Coronary artery (tissue), 2 donors: Measurements from ENCODE around the gene AIF1.
A peak's percentile ranks its signal among the peaks of the same experiment; 100 is the strongest.

Source experiments
- DNase-seq: peaks from one replicate; pipeline ENCODE4 v3.0.0-alpha.2; 2017; ENCODE audit warnings: low spot score
- H3K27ac ChIP-seq, 2 donors: fragments of 200-600 bp; sonication (generic); one replicate each; pipeline ENCODE4 v1.5.1; 2016 to 2019
- H3K4me3 ChIP-seq: fragments of 200-600 bp; sonication (generic); 2 replicates; pipeline ENCODE4 v1.5.1; 2016; ENCODE audit warnings: mild to moderate bottlenecking, moderate library complexity
- CTCF ChIP-seq: fragments of 200-600 bp; sonication (generic); IDR thresholded peaks from one replicate; pipeline ENCODE4 v1.5.1; 2019; ENCODE audit warnings: antibody characterized with exemption

AIF1 gene

GRCh38 chr6:31617010-31617409 lies 2.0 kb downstream of the AIF1 start:
- H3K4me3 ChIP-seq, result no peak overlapping the region
- DNase-seq, result no peak
- TF ChIP-seq CTCF, result no peak
- H3K27ac ChIP-seq, result no peak overlapping the region

GRCh38 chr6:31619805-31620585 lies 5.0 kb downstream of the AIF1 start:
- TF ChIP-seq CTCF, result no peak
- DNase-seq, result peak; percentile 99
- Histone ChIP-seq H3K27ac (peak overlapping the region; percentile 97 to 98), H3K4me3 (peak overlapping the region; percentile 89)

- DNase-seq, result peak; percentile 92
- peak within 1 kb of the TSS; percentile 97 to 98 for H3K27ac ChIP-seq
- no peak for TF ChIP-seq CTCF
- H3K4me3 ChIP-seq, result peak within 1 kb of the TSS; percentile 89
Observed at GRCh38 chr6:31620586-31621319, 5.7 kb downstream of the AIF1 start, which contains the start of gene PRRC2A. Gene PRRC2A, plus strand, starts transcription at chr6:31620715. Its CDS starts 2,075 bp downstream, at chr6:31622790.

- peak overlapping the region; percentile 97 to 98 for H3K27ac ChIP-seq
- no peak for TF ChIP-seq CTCF
- DNase-seq, result no peak
- peak overlapping the region; percentile 89 for H3K4me3 ChIP-seq
Observed at GRCh38 chr6:31621320-31621939, 6.4 kb downstream of the AIF1 start.

- peak overlapping the region; percentile 89 for H3K4me3 ChIP-seq
- no peak for DNase-seq
- no peak for TF ChIP-seq CTCF
- peak overlapping the region; percentile 74 to 98 for H3K27ac ChIP-seq
Observed at GRCh38 chr6:31621991-31622390, 7.0 kb downstream of the AIF1 start.

- no peak for TF ChIP-seq CTCF
- DNase-seq, result no peak
- Histone ChIP-seq H3K27ac (no peak overlapping the region), H3K4me3 (peak overlapping the region; percentile 89)
Observed at GRCh38 chr6:31622684-31623091, 7.7 kb downstream of the AIF1 start.
